Pancreas (tissue), 10 donors: ENCODE data around the gene DNAJC11. TPM values are rescaled to one million over a fixed set of nuclear protein-coding genes. Genes with fewer than 3 reads are reported as not detected.

Experiments used
- ATAC-seq, 4 donors: fragments of 200-7000 bp; cut with Tn5 transposase; one replicate each; pipeline versions ENCODE4 v1.8.0 to v1.9.1; 2020; ENCODE audit warnings: mild to moderate bottlenecking in 4 of 4, moderate library complexity in 4 of 4
- DNase-seq, 6 donors: peaks; one replicate each; pipeline ENCODE4 v3.0.0-alpha.2; 2020
- FAIRE-seq: peaks from 2 replicates; lab custom pipeline; 2012; peaks lifted over from hg19 to GRCh38; lab: Jason Lieb, UNC
- H3K27ac ChIP-seq, 4 donors: fragments of 200-600 bp; sonication (generic); 1 replicate in 3 of 4; 2 replicates in 1 of 4; pipeline versions ENCODE4 v1.5.0 to v1.8.0; 2020
- H3K27me3 ChIP-seq, 4 donors: fragments of 200-600 bp; one replicate each; pipeline ENCODE4 v1.8.0; 2021
- H3K36me3 ChIP-seq, 3 donors: fragments of 200-600 bp; sonication (generic) in 1 of 3; one replicate each; pipeline versions ENCODE4 v1.5.0 to v1.8.0; 2020 to 2021
- H3K4me1 ChIP-seq, 3 donors: fragments of 200-600 bp; one replicate each; pipeline ENCODE4 v1.8.0; 2021
- H3K4me3 ChIP-seq, 4 donors: fragments of 200-600 bp; sonication (generic) in 2 of 4; one replicate each; pipeline versions ENCODE4 v1.5.0 to v1.8.0; 2020 to 2021
- H3K9me3 ChIP-seq, 4 donors: fragments of 200-600 bp; one replicate each; pipeline ENCODE4 v1.8.0; 2021
- WGBS, 2 donors: extraction: QIAGEN DNeasy Blood & Tissue Kit; methylation state at CpG; one replicate each; pipeline ENCODE4 v1.1.7; 2013; 5-methylcytosine and 5-hydroxymethylcytosine counted together
- intact Hi-C, 3 donors: fragments of 100-400 bp; cut with DNase I; formaldehyde crosslinking; loops; one replicate each; pipeline versions ENCODE4 v1.11.1 to v1.14.2; 2022
- polyA plus RNA-seq, 2 donors: library from polyadenylated mRNA; stranded (reverse); fragments of 200-250 nt; gene quantifications; one replicate each; pipeline ENCODE4 v1.2.3, GENCODE V29; 2013
- total RNA-seq, 6 donors: library from RNA; stranded (reverse); fragmentation: NEBNext Ultra II Directional in 4 of 6; extraction: Animal tissue kit (Norgen Biotek cat#: 25700) in 4 of 6; gene quantifications; one replicate each; pipeline versions ENCODE4 v1.2.1 to v1.2.4, GENCODE V29; 2021 to 2023
- TF ChIP-seq, protein P1 (sequence below), 4 donors: fragments of 200-600 bp; sonication (generic) in 3 of 4; IDR thresholded peaks; one replicate each; pipeline versions ENCODE4 v1.5.0 to v1.8.0; 2021; ENCODE audit warnings: antibody characterized with exemption in 4 of 4
- donor health status: healthy with polysubstance abuse.
- donor health status: DM: no; HTN: no; CAD: no; lungs with moderate emphysema.
- donor health status: DM: no; HTN: no; CAD: no.
- donor health status: control.
- donor health status: control.
- donor health status: Bipolar disorder and iron deficiency.
- donor health status: DM: yes; HTN: yes; CAD: no.
- donor health status: DM: no; HTN: no; CAD: no.
- donor health status: DM: no; HTN: no; CAD: no.
- donor health status: DM: yes; HTN: yes; CAD: no.

DNAJC11 gene
- total and polyA plus RNA-seq, 8 donors = 14.9 to 30.6 (median 20.2) TPM

DNA sequence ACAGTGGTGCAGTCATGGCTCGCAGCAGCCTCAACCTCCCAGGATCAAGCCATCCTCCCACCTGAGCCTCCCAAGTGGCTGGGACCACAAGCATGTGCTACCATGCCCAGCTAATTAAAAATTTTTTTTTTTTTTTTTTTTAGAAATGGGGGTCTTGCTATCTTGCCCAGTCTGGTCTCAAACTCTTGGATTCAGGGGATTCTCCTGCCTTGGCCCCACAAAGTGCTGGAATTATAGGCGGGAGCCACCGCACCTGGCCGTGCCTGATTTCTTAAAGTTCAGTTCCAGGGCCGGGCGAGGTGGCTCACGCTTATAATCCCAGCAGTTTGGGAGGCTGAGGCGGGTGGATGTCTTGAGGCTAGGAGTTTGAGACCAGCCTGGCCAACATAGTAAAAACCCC lies 70.6 kb downstream of the DNAJC11 start:
- ATAC-seq (no peak), DNase-seq (no peak), FAIRE-seq (no peak)
- peaks cover 0 to 9% (median 5%) of the 10 kb centered on the region in 3 donors for H3K4me1 ChIP-seq
- H3K36me3 ChIP-seq = peaks cover 0 to 24% (median 11%) of the 10 kb centered on the region in 3 donors
- H3K27me3 ChIP-seq = no peaks in the 10 kb centered on the region
- no peak overlapping the region for H3K27ac ChIP-seq
- WGBS, 2 donors = 94 to 98% methylated on average over 8 of the region's 8 CpGs
- intact Hi-C loops = no loop called here
- TF ChIP-seq, protein P1, sequence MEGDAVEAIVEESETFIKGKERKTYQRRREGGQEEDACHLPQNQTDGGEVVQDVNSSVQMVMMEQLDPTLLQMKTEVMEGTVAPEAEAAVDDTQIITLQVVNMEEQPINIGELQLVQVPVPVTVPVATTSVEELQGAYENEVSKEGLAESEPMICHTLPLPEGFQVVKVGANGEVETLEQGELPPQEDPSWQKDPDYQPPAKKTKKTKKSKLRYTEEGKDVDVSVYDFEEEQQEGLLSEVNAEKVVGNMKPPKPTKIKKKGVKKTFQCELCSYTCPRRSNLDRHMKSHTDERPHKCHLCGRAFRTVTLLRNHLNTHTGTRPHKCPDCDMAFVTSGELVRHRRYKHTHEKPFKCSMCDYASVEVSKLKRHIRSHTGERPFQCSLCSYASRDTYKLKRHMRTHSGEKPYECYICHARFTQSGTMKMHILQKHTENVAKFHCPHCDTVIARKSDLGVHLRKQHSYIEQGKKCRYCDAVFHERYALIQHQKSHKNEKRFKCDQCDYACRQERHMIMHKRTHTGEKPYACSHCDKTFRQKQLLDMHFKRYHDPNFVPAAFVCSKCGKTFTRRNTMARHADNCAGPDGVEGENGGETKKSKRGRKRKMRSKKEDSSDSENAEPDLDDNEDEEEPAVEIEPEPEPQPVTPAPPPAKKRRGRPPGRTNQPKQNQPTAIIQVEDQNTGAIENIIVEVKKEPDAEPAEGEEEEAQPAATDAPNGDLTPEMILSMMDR (IDR thresholded peaks at IDR 0.05) = no peak
- no peaks in the 10 kb centered on the region for H3K9me3 ChIP-seq
- H3K4me3 ChIP-seq = no peak overlapping the region

DNA sequence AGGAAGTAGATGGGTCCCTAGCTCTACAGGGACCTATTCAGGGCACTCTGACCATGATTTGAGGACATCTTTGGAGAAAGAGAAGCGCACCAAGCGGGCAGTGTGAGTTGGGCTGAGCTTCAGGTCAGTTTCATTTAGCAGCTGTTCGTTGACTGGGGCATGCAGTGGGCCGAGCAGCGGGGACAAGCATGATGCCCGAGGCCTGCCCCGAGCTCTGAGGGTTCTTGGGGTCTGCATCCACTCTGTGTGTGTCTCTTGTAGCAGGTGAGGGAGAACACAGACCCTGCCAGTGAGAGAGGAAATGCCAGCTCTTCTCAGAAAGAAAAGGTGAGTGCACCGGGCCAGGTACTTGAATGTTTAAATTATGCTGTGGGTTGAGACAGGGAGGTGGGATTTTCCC lies 71.6 kb downstream of the DNAJC11 start:
- no peak overlapping the region for H3K27ac ChIP-seq
- WGBS, 2 donors = 86 to 93% methylated on average over 8 of the region's 8 CpGs
- H3K9me3 ChIP-seq = no peaks in the 10 kb centered on the region
- FAIRE-seq (no peak), DNase-seq (no peak), ATAC-seq (no peak)
- H3K36me3 ChIP-seq = peaks cover 0 to 21% (median 11%) of the 10 kb centered on the region in 3 donors
- TF ChIP-seq, protein P1 (IDR thresholded peaks at IDR 0.05) = no peak
- H3K4me1 ChIP-seq = peaks cover 0 to 7% (median 6%) of the 10 kb centered on the region in 3 donors
- no peak overlapping the region for H3K4me3 ChIP-seq
- no peaks in the 10 kb centered on the region for H3K27me3 ChIP-seq
- intact Hi-C loops = no loop called here

DNA sequence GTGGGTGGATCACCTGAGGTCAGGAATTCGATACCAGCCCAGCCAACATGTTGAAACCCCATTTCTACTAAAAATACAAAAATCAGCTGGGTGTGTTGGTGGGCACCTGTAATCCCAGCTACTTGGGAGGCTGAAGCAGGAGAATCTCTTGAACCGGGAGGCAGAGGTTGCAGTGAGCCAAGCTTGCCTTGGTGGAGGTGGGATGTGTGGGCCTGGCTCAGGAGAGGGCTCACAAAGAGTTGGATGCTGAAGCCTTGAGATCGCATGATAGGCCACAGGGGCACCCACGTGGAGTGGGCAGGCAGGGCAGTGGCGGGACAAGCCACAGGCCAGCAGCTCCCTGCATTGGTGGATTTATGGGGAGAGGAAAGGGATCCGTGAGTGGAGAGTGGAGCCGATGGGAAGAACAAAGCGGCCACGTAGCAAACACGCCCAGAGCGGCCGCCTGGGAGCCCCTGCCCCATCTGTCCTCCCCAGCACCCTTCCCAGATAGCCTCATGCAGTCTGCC lies 72.6 kb downstream of the DNAJC11 start:
- H3K27me3 ChIP-seq = no peaks in the 10 kb centered on the region
- FAIRE-seq = no peak
- H3K9me3 ChIP-seq = no peaks in the 10 kb centered on the region
- H3K27ac ChIP-seq = no peak overlapping the region
- peaks cover 0 to 21% (median 11%) of the 10 kb centered on the region in 3 donors for H3K36me3 ChIP-seq
- WGBS, 2 donors = 88 to 97% methylated on average over 6 to 12 of the region's 12 CpGs
- DNase-seq = no peak
- intact Hi-C loops = no loop called here
- H3K4me3 ChIP-seq = no peak overlapping the region
- H3K4me1 ChIP-seq = peaks cover 0 to 7% (median 6%) of the 10 kb centered on the region in 3 donors
- TF ChIP-seq, protein P1 (IDR thresholded peaks at IDR 0.05) = no peak
- ATAC-seq = no peak

DNA sequence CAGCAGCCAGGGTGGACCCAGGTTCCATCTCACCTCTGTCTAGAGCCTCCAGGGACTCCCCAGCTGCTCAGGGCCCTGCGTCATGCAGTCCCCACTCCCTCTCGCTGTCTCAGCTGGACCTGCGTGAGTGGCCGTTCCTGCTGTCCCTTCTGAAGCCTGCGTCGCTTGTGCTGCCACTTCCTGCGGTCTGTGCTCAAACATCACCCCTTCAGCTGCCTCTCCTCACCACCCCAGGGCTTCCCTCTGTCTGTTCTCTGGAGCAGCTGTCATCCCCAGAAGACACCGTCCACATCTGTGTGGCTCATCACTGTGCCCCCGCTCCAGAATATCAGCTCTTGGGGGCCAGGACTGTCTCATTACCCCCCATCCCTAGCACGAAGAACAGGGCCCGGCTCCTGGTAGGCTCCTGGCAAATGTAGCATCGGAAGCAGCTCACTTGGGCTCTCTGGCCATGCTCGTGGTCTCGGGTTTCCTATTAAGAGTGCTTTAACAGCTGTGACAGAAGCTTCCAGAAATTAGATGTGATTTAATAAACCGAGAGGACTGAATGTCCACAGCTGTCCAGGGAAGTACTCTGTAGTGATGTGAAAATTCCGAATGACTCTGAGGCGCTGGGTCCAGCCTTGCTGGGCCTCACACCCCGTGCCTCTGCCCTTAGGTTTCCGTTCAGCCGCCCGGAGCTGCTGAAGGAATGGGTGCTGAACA lies 73.6 kb downstream of the DNAJC11 start:
- 93 to 94% methylated on average over 21 of the region's 21 CpGs for WGBS, 2 donors
- Histone ChIP-seq H3K4me1 (peaks cover 0 to 7% (median 6%) of the 10 kb centered on the region in 3 donors), H3K36me3 (peaks cover 0 to 14% (median 8%) of the 10 kb centered on the region in 3 donors), H3K4me3 (no peak overlapping the region), H3K27me3 (no peaks in the 10 kb centered on the region), H3K9me3 (no peaks in the 10 kb centered on the region), H3K27ac (no peak overlapping the region)
- ATAC-seq = no peak
- no peak for FAIRE-seq
- TF ChIP-seq, protein P1 (IDR thresholded peaks at IDR 0.05) = no peak
- intact Hi-C loops = no loop called here
- no peak for DNase-seq

DNA sequence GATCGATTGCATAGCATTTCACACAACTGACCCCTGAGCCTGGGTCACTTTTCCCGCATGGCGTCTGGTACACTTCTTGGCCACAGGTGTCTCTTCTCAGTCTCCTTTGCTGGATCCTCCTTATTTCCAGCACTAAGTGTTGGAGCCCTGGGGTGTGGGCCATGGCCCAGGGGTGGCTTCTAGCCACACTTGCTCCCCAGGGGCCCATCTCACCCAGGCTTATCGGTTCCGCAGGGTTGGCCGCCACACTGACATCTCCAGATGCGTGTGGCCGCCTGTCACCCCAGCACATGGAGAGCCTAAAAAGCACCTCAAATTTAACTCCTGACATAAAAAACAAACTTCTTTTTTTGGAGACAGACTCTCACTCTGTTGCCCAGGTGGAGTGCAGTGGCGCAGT lies 74.6 kb downstream of the DNAJC11 start:
- Histone ChIP-seq H3K9me3 (no peaks in the 10 kb centered on the region), H3K27me3 (no peaks in the 10 kb centered on the region), H3K4me3 (no peak overlapping the region), H3K36me3 (peaks cover 0 to 11% (median 0%) of the 10 kb centered on the region in 3 donors), H3K27ac (no peak overlapping the region), H3K4me1 (peaks cover 0 to 7% (median 6%) of the 10 kb centered on the region in 3 donors)
- intact Hi-C loops = no loop called here
- FAIRE-seq = no peak
- DNase-seq = no peak
- WGBS, 2 donors = 94 to 95% methylated on average over 9 of the region's 9 CpGs
- ATAC-seq = no peak
- TF ChIP-seq, protein P1 (IDR thresholded peaks at IDR 0.05) = no peak
